Prostate gland (tissue), 2 donors: ENCODE results near the gene PTPRD. TPM values are rescaled to one million over a fixed set of nuclear protein-coding genes. Genes with fewer than 3 reads are reported as not detected.

ENCODE experiments used
- DNase-seq: peaks from one replicate; pipeline ENCODE4 v3.0.0-alpha.2; 2019; ENCODE audit warnings: low spot score
- H3K27ac ChIP-seq, 2 donors: fragments of 200-600 bp; sonication (generic); 2 replicates each; pipeline ENCODE4 v1.5.1; 2017 to 2019
- H3K27me3 ChIP-seq: fragments of 200-600 bp; sonication (generic); replicated peaks from 2 replicates; pipeline ENCODE4 v1.5.1; 2019; ENCODE audit not compliant: insufficient read depth
- H3K36me3 ChIP-seq, 2 donors: fragments of 200-600 bp; sonication (generic); 1 replicate in 1 of 2; 2 replicates in 1 of 2; pipeline versions ENCODE4 v1.5.1 to v1.8.1; 2017 to 2019
- H3K4me1 ChIP-seq: fragments of 200-600 bp; sonication (generic); replicated peaks from 2 replicates; pipeline ENCODE4 v1.5.1; 2019
- H3K4me3 ChIP-seq, 2 donors: fragments of 200-600 bp; sonication (generic); 2 replicates each; pipeline ENCODE4 v1.5.1; 2017 to 2019
- H3K9me3 ChIP-seq: fragments of 200-600 bp; sonication (generic); 2 replicates; pipeline ENCODE4 v1.5.1; 2017
- POLR2A ChIP-seq: fragments of 450-650 bp; IDR thresholded peaks from one replicate; pipeline ENCODE4 v1.6.1; 2016; ENCODE audit warnings: antibody characterized with exemption, mild to moderate bottlenecking
- POLR2AphosphoS5 ChIP-seq: sonication (generic); formaldehyde crosslinking; IDR thresholded peaks from one replicate; pipeline ENCODE4 v1.6.1; 2017; ENCODE audit warnings: antibody characterized with exemption
- WGBS: methylation state at CpG from one replicate; pipeline ENCODE4 v1.1.5; 2018; 5-methylcytosine and 5-hydroxymethylcytosine counted together
- intact Hi-C: fragments of 100-400 bp; cut with DNase I; formaldehyde crosslinking; loops from one replicate; pipeline ENCODE4 v1.14.2; 2022
- total RNA-seq, 2 donors: library from RNA; depleted of rRNA; stranded (reverse); fragments of >200 nt; gene quantifications; one replicate each; pipeline ENCODE4 v1.1.0, GENCODE V29; 2016
- TF ChIP-seq, protein P1 (sequence below), 4 experiments: fragments of 200-600 bp in 2 of 4; fragments of 450-650 bp in 2 of 4; sonication (generic) in 2 of 4; IDR thresholded peaks; 1 replicate in 3 of 4; 2 replicates in 1 of 4; pipeline ENCODE4 v1.5.1; 2016 to 2019; ENCODE audit warnings: antibody characterized with exemption in 4 of 4, mild to moderate bottlenecking in 2 of 4, moderate library complexity in 2 of 4

PTPRD gene
- total RNA-seq, 2 donors from 2014 or later: 5.8 to 23.1 TPM

DNA sequence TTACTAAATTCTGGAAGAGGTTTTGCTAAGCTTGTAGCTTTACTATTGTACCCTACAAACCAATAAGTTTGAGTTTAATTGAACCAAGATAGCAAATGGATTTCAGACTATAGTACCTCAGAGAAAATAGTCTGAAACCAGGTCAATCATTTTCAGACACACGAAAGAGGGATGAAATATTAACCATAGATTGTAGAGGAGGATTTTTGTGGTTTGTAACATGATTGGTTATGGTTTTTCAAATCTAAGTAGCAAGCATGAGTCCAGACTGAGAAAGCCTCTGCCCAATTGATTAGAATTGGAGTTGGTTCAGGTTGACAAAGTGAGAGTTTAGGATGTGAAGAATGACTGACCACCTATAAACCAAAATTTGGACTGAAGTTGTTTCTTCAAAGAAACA lies 2250.6 kb downstream of the PTPRD start:
- Histone ChIP-seq H3K27ac (no peak overlapping the region), H3K36me3 (no peaks in the 10 kb centered on the region), H3K27me3 (no peaks in the 10 kb centered on the region), H3K9me3 (no peaks in the 10 kb centered on the region), H3K4me3 (no peak overlapping the region), H3K4me1 (no peaks in the 10 kb centered on the region)
- 92% methylated on average over 1 of the region's 1 CpG for WGBS
- DNase-seq: no peak
- intact Hi-C loops: no loop called here
- TF ChIP-seq POLR2A (no peak), POLR2AphosphoS5 (no peak)

DNA sequence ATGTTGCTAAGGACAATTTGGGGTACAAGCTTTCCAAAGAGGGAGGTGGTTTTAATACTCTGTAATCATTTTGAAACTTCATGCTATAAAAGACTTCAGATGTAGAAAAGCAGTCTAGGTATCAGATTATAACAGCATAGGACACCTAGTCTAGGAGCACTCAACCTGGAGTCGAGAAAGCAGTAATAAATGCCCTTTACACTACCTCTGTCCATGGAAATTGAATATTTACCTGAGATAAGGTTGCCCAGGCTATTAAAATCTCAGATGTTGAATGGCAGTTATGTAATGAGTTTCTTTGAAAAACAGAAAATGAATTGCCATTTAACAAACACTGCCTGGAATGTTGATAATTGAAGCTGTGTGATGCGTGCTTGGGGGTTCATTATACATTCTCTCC lies 2251.4 kb downstream of the PTPRD start:
- Histone ChIP-seq H3K9me3 (no peaks in the 10 kb centered on the region), H3K4me3 (no peak overlapping the region), H3K36me3 (no peaks in the 10 kb centered on the region), H3K27me3 (no peaks in the 10 kb centered on the region), H3K27ac (no peak overlapping the region), H3K4me1 (no peaks in the 10 kb centered on the region)
- no peak for DNase-seq
- 44% methylated on average over 2 of the region's 2 CpGs for WGBS
- intact Hi-C loops: no loop called here
- TF ChIP-seq POLR2AphosphoS5 (no peak), POLR2A (no peak)
- TF ChIP-seq, protein P1, sequence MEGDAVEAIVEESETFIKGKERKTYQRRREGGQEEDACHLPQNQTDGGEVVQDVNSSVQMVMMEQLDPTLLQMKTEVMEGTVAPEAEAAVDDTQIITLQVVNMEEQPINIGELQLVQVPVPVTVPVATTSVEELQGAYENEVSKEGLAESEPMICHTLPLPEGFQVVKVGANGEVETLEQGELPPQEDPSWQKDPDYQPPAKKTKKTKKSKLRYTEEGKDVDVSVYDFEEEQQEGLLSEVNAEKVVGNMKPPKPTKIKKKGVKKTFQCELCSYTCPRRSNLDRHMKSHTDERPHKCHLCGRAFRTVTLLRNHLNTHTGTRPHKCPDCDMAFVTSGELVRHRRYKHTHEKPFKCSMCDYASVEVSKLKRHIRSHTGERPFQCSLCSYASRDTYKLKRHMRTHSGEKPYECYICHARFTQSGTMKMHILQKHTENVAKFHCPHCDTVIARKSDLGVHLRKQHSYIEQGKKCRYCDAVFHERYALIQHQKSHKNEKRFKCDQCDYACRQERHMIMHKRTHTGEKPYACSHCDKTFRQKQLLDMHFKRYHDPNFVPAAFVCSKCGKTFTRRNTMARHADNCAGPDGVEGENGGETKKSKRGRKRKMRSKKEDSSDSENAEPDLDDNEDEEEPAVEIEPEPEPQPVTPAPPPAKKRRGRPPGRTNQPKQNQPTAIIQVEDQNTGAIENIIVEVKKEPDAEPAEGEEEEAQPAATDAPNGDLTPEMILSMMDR (IDR thresholded peaks at IDR 0.05): no peak

DNA sequence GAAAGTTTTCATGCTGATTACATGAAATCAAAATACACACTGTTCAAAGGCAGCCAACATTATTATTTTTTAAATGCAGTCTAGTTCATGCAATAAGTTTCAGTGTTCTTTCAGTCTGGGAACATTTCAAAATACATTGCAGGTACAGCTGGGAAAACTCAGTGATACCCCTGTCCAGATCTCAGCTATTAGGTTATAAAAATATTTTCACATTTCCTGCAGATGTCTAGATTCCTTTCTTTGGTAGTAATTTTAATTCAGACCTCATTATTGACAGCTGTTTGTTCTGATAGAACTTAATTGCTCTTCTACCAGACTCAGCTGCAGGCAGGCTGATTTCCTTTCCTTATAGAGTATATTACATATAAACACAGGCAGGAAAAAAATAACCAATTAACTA lies 2256.4 kb downstream of the PTPRD start:
- Histone ChIP-seq H3K36me3 (no peaks in the 10 kb centered on the region), H3K4me3 (no peak overlapping the region), H3K27ac (no peak overlapping the region), H3K27me3 (no peaks in the 10 kb centered on the region), H3K9me3 (no peaks in the 10 kb centered on the region), H3K4me1 (no peaks in the 10 kb centered on the region)
- no peak for DNase-seq
- TF ChIP-seq, protein P1 (IDR thresholded peaks at IDR 0.05): no peak
- TF ChIP-seq POLR2AphosphoS5 (no peak), POLR2A (no peak)
- intact Hi-C loops: no loop called here

DNA sequence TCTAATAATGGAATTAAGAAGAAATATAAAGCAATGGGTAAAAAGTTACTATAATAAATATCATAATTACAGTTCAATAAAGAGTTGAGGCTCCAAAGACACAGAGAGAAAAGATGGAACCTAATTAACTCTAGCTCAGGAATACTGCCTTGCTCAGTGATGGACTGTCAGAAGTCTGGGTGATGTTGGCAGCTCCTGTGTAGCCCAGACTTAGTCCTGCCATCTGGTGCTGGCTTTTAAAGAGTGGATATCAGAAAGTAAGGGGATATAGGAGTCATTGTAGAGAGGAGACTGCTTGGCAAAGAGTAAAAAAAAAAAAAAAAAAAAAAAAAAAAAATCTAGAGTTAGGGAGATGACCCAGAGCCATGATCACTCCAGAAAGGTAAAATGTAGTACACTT lies 2261.4 kb downstream of the PTPRD start:
- TF ChIP-seq POLR2A (no peak), POLR2AphosphoS5 (no peak)
- TF ChIP-seq, protein P1 (IDR thresholded peaks at IDR 0.05): no peak
- no peaks in the 10 kb centered on the region for H3K27me3 ChIP-seq
- intact Hi-C loops: no loop called here
- no peaks in the 10 kb centered on the region for H3K36me3 ChIP-seq
- no peak overlapping the region for H3K4me3 ChIP-seq
- H3K4me1 ChIP-seq: no peaks in the 10 kb centered on the region
- no peak for DNase-seq
- H3K27ac ChIP-seq: no peak overlapping the region
- no peaks in the 10 kb centered on the region for H3K9me3 ChIP-seq

DNA sequence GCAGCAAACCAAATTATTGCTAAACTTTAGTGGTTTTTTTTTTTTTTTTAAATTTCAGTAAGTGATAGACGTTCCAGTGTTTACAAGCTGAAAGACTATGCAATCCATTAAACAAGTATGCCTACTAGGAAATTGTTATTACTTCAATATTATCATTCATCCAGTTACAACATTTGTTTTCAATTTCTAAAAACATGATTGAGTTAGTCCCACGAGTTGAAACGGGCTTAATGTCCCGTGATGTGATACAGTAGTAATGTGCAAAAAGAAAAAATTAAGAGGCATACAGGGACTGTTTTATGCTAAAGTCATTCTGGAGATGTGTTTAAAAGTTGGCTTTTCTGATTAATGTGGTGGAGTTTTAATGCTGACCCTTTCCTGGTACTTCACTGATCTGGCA lies 2262.9 kb downstream of the PTPRD start:
- DNase-seq: no peak
- H3K9me3 ChIP-seq: no peaks in the 10 kb centered on the region
- no peaks in the 10 kb centered on the region for H3K4me1 ChIP-seq
- 83% methylated on average over 4 of the region's 4 CpGs for WGBS
- H3K27ac ChIP-seq: no peak overlapping the region
- TF ChIP-seq POLR2AphosphoS5 (no peak), POLR2A (no peak)
- TF ChIP-seq, protein P1 (IDR thresholded peaks at IDR 0.05): no peak
- intact Hi-C loops: no loop called here
- no peaks in the 10 kb centered on the region for H3K27me3 ChIP-seq
- H3K36me3 ChIP-seq: no peaks in the 10 kb centered on the region
- H3K4me3 ChIP-seq: no peak overlapping the region
